Measurements from ENCODE around the gene SLC6A4. TPM values are rescaled to one million over a fixed set of nuclear protein-coding genes. Genes with fewer than 3 reads are reported as not detected.

SLC6A4 gene
- total and polyA plus RNA-seq, 7 experiments from 2014 or later: 0.05 to 0.10 (median 0.09) TPM; not detected in 4

- H3K9me3 Mint-ChIP-seq: peaks cover 0 to 2% (median 0%) of the 10 kb centered on the region in 11 donors
- no peak overlapping the region for H3K27ac ChIP-seq (ENCODE audit: low read depth, low read length)
- no peak overlapping the region for H3K4me3 ChIP-seq (ENCODE audit: low read length)
- DNase-seq: no peak
- H3K4me1 Mint-ChIP-seq: no peaks in the 10 kb centered on the region
- no peaks in the 10 kb centered on the region for H3K36me3 ChIP-seq (ENCODE audit: control insufficient read depth in 2 of 3, insufficient read depth in 3 of 3, low read length in 3 of 3)
- POLR2A ChIA-PET: no interaction called here
- no peaks in the 10 kb centered on the region for H3K36me3 Mint-ChIP-seq
- ATAC-seq: no peak
- H3K27ac Mint-ChIP-seq: no peak overlapping the region
- peaks cover 0 to 21% (median 17%) of the 10 kb centered on the region in 5 donors for H3K27me3 Mint-ChIP-seq
- H3K27me3 ChIP-seq (ENCODE audit: control insufficient read depth in 2 of 2, insufficient read depth in 2 of 2, low read length in 2 of 2): no peaks in the 10 kb centered on the region
- H3K4me1 ChIP-seq (ENCODE audit: control insufficient read depth in 2 of 2, insufficient read depth in 2 of 2, low read length in 2 of 2): no peaks in the 10 kb centered on the region
- no peak overlapping the region for H3K4me3 Mint-ChIP-seq
- CTCF ChIA-PET: no interaction called here
- no peaks in the 10 kb centered on the region for H3K9me3 ChIP-seq (ENCODE audit: control insufficient read depth in 2 of 3, low read length in 3 of 3)
- intact Hi-C loops (cut with micrococcal nuclease): no loop called here
Measured at GRCh38 chr17:30224419-30224960, 11.0 kb downstream of the SLC6A4 start.

GRCh38 chr17:30222721-30223175, 12.7 kb downstream of the SLC6A4 start:
- H3K4me1 ChIP-seq (ENCODE audit: control insufficient read depth in 2 of 2, insufficient read depth in 2 of 2, low read length in 2 of 2): no peaks in the 10 kb centered on the region

GRCh38 chr17:30222251-30222650, 13.2 kb downstream of the SLC6A4 start:
- Mint-ChIP-seq H3K4me3 (no peak overlapping the region), H3K27me3 (peaks cover 0 to 15% (median 6%) of the 10 kb centered on the region in 5 donors), H3K36me3 (no peaks in the 10 kb centered on the region), H3K27ac (no peak overlapping the region), H3K9me3 (peaks cover 0 to 2% (median 0%) of the 10 kb centered on the region in 11 donors), H3K4me1 (no peaks in the 10 kb centered on the region)
- Histone ChIP-seq H3K9me3 (ENCODE audit: control insufficient read depth in 2 of 3, low read length in 3 of 3) (no peaks in the 10 kb centered on the region), H3K27ac (ENCODE audit: low read depth, low read length) (no peak overlapping the region), H3K4me3 (ENCODE audit: low read length) (no peak overlapping the region), H3K36me3 (ENCODE audit: control insufficient read depth in 2 of 3, insufficient read depth in 3 of 3, low read length in 3 of 3) (no peaks in the 10 kb centered on the region), H3K27me3 (ENCODE audit: control insufficient read depth in 2 of 2, insufficient read depth in 2 of 2, low read length in 2 of 2) (no peaks in the 10 kb centered on the region), H3K4me1 (ENCODE audit: control insufficient read depth in 2 of 2, insufficient read depth in 2 of 2, low read length in 2 of 2) (no peaks in the 10 kb centered on the region)
- intact Hi-C loops (cut with micrococcal nuclease): no loop called here
- ChIA-PET POLR2A (no interaction called here), CTCF (interaction anchor here (0.6 kb wide), 1 partner anchor 1243 kb away, joined by 4 read pairs; no protein-coding TSS in a partner anchor)
- no peak for ATAC-seq
- no peak for DNase-seq

More at GRCh38 chr17:30222721-30223175, 12.7 kb downstream of the SLC6A4 start:
- Mint-ChIP-seq H3K36me3 (no peaks in the 10 kb centered on the region), H3K27ac (no peak overlapping the region), H3K27me3 (peaks cover 0 to 15% (median 6%) of the 10 kb centered on the region in 5 donors), H3K9me3 (peaks cover 0 to 2% (median 0%) of the 10 kb centered on the region in 11 donors), H3K4me1 (no peaks in the 10 kb centered on the region), H3K4me3 (no peak overlapping the region)
- Histone ChIP-seq H3K36me3 (ENCODE audit: control insufficient read depth in 2 of 3, insufficient read depth in 3 of 3, low read length in 3 of 3) (no peaks in the 10 kb centered on the region), H3K27me3 (ENCODE audit: control insufficient read depth in 2 of 2, insufficient read depth in 2 of 2, low read length in 2 of 2) (no peaks in the 10 kb centered on the region), H3K4me3 (ENCODE audit: low read length) (no peak overlapping the region), H3K9me3 (ENCODE audit: control insufficient read depth in 2 of 3, low read length in 3 of 3) (no peaks in the 10 kb centered on the region), H3K27ac (ENCODE audit: low read depth, low read length) (no peak overlapping the region)
- ChIA-PET CTCF (interaction anchor here (0.6 kb wide), 1 partner anchor 1243 kb away, joined by 4 read pairs; no protein-coding TSS in a partner anchor), POLR2A (no interaction called here)
- ATAC-seq (no peak), DNase-seq (no peak)
- intact Hi-C loops (cut with micrococcal nuclease): no loop called here

- CTCF ChIA-PET: no interaction called here
- no peaks in the 10 kb centered on the region for H3K9me3 ChIP-seq (ENCODE audit: control insufficient read depth in 2 of 3, low read length in 3 of 3)
- H3K27ac ChIP-seq (ENCODE audit: low read depth, low read length): no peak overlapping the region
- H3K4me1 ChIP-seq (ENCODE audit: control insufficient read depth in 2 of 2, insufficient read depth in 2 of 2, low read length in 2 of 2): no peaks in the 10 kb centered on the region
- Mint-ChIP-seq H3K4me1 (no peaks in the 10 kb centered on the region), H3K36me3 (no peaks in the 10 kb centered on the region), H3K4me3 (no peak overlapping the region), H3K27me3 (peaks cover 0 to 15% (median 6%) of the 10 kb centered on the region in 5 donors), H3K27ac (no peak overlapping the region), H3K9me3 (peaks cover 0 to 2% (median 0%) of the 10 kb centered on the region in 11 donors)
- intact Hi-C loops (cut with micrococcal nuclease): no loop called here
- ATAC-seq (no peak), DNase-seq (no peak)
- no peak overlapping the region for H3K4me3 ChIP-seq (ENCODE audit: low read length)
- POLR2A ChIA-PET: no interaction called here
- H3K27me3 ChIP-seq (ENCODE audit: control insufficient read depth in 2 of 2, insufficient read depth in 2 of 2, low read length in 2 of 2): no peaks in the 10 kb centered on the region
- H3K36me3 ChIP-seq (ENCODE audit: control insufficient read depth in 2 of 3, insufficient read depth in 3 of 3, low read length in 3 of 3): no peaks in the 10 kb centered on the region
Measured at GRCh38 chr17:30221346-30221745, 14.2 kb downstream of the SLC6A4 start.

- intact Hi-C loops (cut with micrococcal nuclease): no loop called here
- Histone ChIP-seq H3K27ac (ENCODE audit: low read depth, low read length) (no peak overlapping the region), H3K9me3 (ENCODE audit: control insufficient read depth in 2 of 3, low read length in 3 of 3) (no peaks in the 10 kb centered on the region), H3K4me3 (ENCODE audit: low read length) (no peak overlapping the region), H3K36me3 (ENCODE audit: control insufficient read depth in 2 of 3, insufficient read depth in 3 of 3, low read length in 3 of 3) (no peaks in the 10 kb centered on the region), H3K27me3 (ENCODE audit: control insufficient read depth in 2 of 2, insufficient read depth in 2 of 2, low read length in 2 of 2) (no peaks in the 10 kb centered on the region), H3K4me1 (ENCODE audit: control insufficient read depth in 2 of 2, insufficient read depth in 2 of 2, low read length in 2 of 2) (no peaks in the 10 kb centered on the region)
- ATAC-seq (no peak), DNase-seq (no peak)
- Mint-ChIP-seq H3K9me3 (peaks cover 0 to 2% (median 0%) of the 10 kb centered on the region in 11 donors), H3K4me1 (peaks cover 0 to 2% (median 0%) of the 10 kb centered on the region in 7 donors), H3K27me3 (peaks cover 0 to 9% (median 0%) of the 10 kb centered on the region in 5 donors), H3K27ac (no peak overlapping the region), H3K36me3 (no peaks in the 10 kb centered on the region), H3K4me3 (no peak overlapping the region)
- ChIA-PET POLR2A (no interaction called here), CTCF (no interaction called here)
Measured at GRCh38 chr17:30220414-30220813, 15.1 kb downstream of the SLC6A4 start.

- Mint-ChIP-seq H3K27ac (no peak overlapping the region), H3K4me3 (no peak overlapping the region), H3K4me1 (peaks cover 0 to 2% (median 0%) of the 10 kb centered on the region in 7 donors), H3K36me3 (no peaks in the 10 kb centered on the region), H3K27me3 (peaks cover 0 to 4% (median 0%) of the 10 kb centered on the region in 5 donors), H3K9me3 (peaks cover 0 to 2% (median 0%) of the 10 kb centered on the region in 11 donors)
- H3K9me3 ChIP-seq (ENCODE audit: control insufficient read depth in 2 of 3, low read length in 3 of 3): no peaks in the 10 kb centered on the region
- no peaks in the 10 kb centered on the region for H3K27me3 ChIP-seq (ENCODE audit: control insufficient read depth in 2 of 2, insufficient read depth in 2 of 2, low read length in 2 of 2)
- no peaks in the 10 kb centered on the region for H3K4me1 ChIP-seq (ENCODE audit: control insufficient read depth in 2 of 2, insufficient read depth in 2 of 2, low read length in 2 of 2)
- ChIA-PET POLR2A (no interaction called here), CTCF (no interaction called here)
- ATAC-seq (no peak), DNase-seq (no peak)
- H3K27ac ChIP-seq (ENCODE audit: low read depth, low read length): no peak overlapping the region
- intact Hi-C loops (cut with micrococcal nuclease): no loop called here
- no peaks in the 10 kb centered on the region for H3K36me3 ChIP-seq (ENCODE audit: control insufficient read depth in 2 of 3, insufficient read depth in 3 of 3, low read length in 3 of 3)
- H3K4me3 ChIP-seq (ENCODE audit: low read length): no peak overlapping the region
Measured at GRCh38 chr17:30219833-30220232, 15.7 kb downstream of the SLC6A4 start.

- DNase-seq (no peak), ATAC-seq (no peak)
- POLR2A ChIA-PET: no interaction called here
- intact Hi-C loops (cut with micrococcal nuclease): no loop called here
- Histone ChIP-seq H3K36me3 (ENCODE audit: control insufficient read depth in 2 of 3, insufficient read depth in 3 of 3, low read length in 3 of 3) (no peaks in the 10 kb centered on the region), H3K4me3 (ENCODE audit: low read length) (no peak overlapping the region), H3K27ac (ENCODE audit: low read depth, low read length) (no peak overlapping the region), H3K9me3 (ENCODE audit: control insufficient read depth in 2 of 3, low read length in 3 of 3) (no peaks in the 10 kb centered on the region), H3K4me1 (ENCODE audit: control insufficient read depth in 2 of 2, insufficient read depth in 2 of 2, low read length in 2 of 2) (no peaks in the 10 kb centered on the region), H3K27me3 (ENCODE audit: control insufficient read depth in 2 of 2, insufficient read depth in 2 of 2, low read length in 2 of 2) (no peaks in the 10 kb centered on the region)
- CTCF ChIA-PET: no interaction called here
- no peaks in the 10 kb centered on the region for H3K27me3 Mint-ChIP-seq
- peaks cover 0 to 2% (median 0%) of the 10 kb centered on the region in 11 donors for H3K9me3 Mint-ChIP-seq
- no peak overlapping the region for H3K27ac Mint-ChIP-seq
- H3K4me3 Mint-ChIP-seq: no peak overlapping the region
- peaks cover 0 to 2% (median 0%) of the 10 kb centered on the region in 7 donors for H3K4me1 Mint-ChIP-seq
- H3K36me3 Mint-ChIP-seq: no peaks in the 10 kb centered on the region
Measured at GRCh38 chr17:30219315-30219714, 16.2 kb downstream of the SLC6A4 start.

Measured in naive thymus-derived CD4-positive, alpha-beta T cell (primary cell).